Upper lobe of left lung (tissue), 6 donors: ENCODE data around the gene NAT9. TPM values are rescaled to one million over a fixed set of nuclear protein-coding genes. Genes with fewer than 3 reads are reported as not detected.
A peak's percentile ranks its signal among the peaks of the same experiment; 100 is the strongest.

Source experiments
- ATAC-seq, 2 donors: fragments of 200-7000 bp; cut with Tn5 transposase; one replicate each; pipeline ENCODE4 v1.9.1; 2022; ENCODE audit warnings: mild to moderate bottlenecking in 2 of 2, moderate library complexity in 2 of 2; ENCODE audit not compliant: low FRiP score in 2 of 2
- DNase-seq, 2 donors: peaks; one replicate each; pipeline ENCODE4 v3.0.0-alpha.2; 2019 to 2020
- H3K27ac ChIP-seq, 4 donors: fragments of 200-600 bp; sonication (generic); one replicate each; pipeline ENCODE4 v1.5.1; 2016 to 2019
- H3K27me3 ChIP-seq, 4 donors: fragments of 200-600 bp; sonication (generic); one replicate each; pipeline ENCODE4 v1.5.1; 2017 to 2019
- H3K36me3 ChIP-seq, 4 donors: fragments of 200-600 bp; sonication (generic); one replicate each; pipeline ENCODE4 v1.5.1; 2016 to 2019
- H3K4me1 ChIP-seq, 4 donors: fragments of 200-600 bp; sonication (generic); one replicate each; pipeline ENCODE4 v1.5.1; 2018 to 2019
- H3K4me3 ChIP-seq, 4 donors: fragments of 200-600 bp; sonication (generic); one replicate each; pipeline ENCODE4 v1.5.1; 2017 to 2019; ENCODE audit warnings: mild to moderate bottlenecking in 2 of 4, moderate library complexity in 1 of 4
- H3K9me3 ChIP-seq, 4 donors: fragments of 200-600 bp; sonication (generic); one replicate each; pipeline ENCODE4 v1.5.1; 2018 to 2019
- CTCF ChIP-seq, 6 experiments: fragments of 450-650 bp in 4 of 6; fragments of 200-600 bp in 2 of 6; sonication (generic) in 2 of 6; IDR thresholded peaks; one replicate each; pipeline ENCODE4 v1.5.1; 2016 to 2019; ENCODE audit warnings: antibody characterized with exemption in 6 of 6
- EP300 ChIP-seq, 4 donors: sonication (generic); formaldehyde crosslinking; IDR thresholded peaks; one replicate each; pipeline ENCODE4 v1.5.1; 2017; ENCODE audit warnings: antibody characterized with exemption in 4 of 4, control low read depth in 2 of 4
- POLR2A ChIP-seq, 4 donors: fragments of 450-650 bp; IDR thresholded peaks; one replicate each; pipeline ENCODE4 v1.5.1; 2016 to 2017; ENCODE audit warnings: antibody characterized with exemption in 4 of 4, mild to moderate bottlenecking in 2 of 4
- POLR2AphosphoS5 ChIP-seq, 2 donors: sonication (generic); formaldehyde crosslinking; IDR thresholded peaks; one replicate each; pipeline ENCODE4 v1.5.1; 2017; ENCODE audit warnings: antibody characterized with exemption in 2 of 2
- WGBS, 2 donors: methylation state at CpG; one replicate each; pipeline ENCODE4 v1.1.5; 2017 to 2018; 5-methylcytosine and 5-hydroxymethylcytosine counted together
- total RNA-seq, 6 donors: library from RNA; depleted of rRNA in 4 of 6; stranded (reverse); fragments of >200 nt in 4 of 6; gene quantifications; one replicate each; pipeline versions ENCODE4 v1.1.0 to v1.2.1, GENCODE V29; 2016 to 2021
- donor health status: DM: no; HTN: no; CAD: no; lungs with moderate emphysema.
- donor health status: DM: no; HTN: yes; CAD: no; lungs with severe emphysema.

The NAT9 gene
- total RNA-seq, 6 donors from 2014 or later: 16.1 to 78.6 (median 41.7) TPM

- H3K27ac ChIP-seq: peak overlapping the region in 1 of 4 donors; percentile 26
- no peak overlapping the region for H3K4me3 ChIP-seq
- ATAC-seq (peak in 1 of 2 donors; percentile 67), DNase-seq (no peak)
- H3K4me1 ChIP-seq: peaks cover 6 to 7% (median 7%) of the 10 kb centered on the region in 4 donors
- peaks cover 1 to 62% (median 30%) of the 10 kb centered on the region in 4 donors for H3K36me3 ChIP-seq
- TF ChIP-seq POLR2A (IDR thresholded peaks at IDR 0.05): no peak
- no peak for TF ChIP-seq EP300 (IDR thresholded peaks at IDR 0.05)
- TF ChIP-seq POLR2AphosphoS5 (IDR thresholded peaks at IDR 0.05): no peak
- TF ChIP-seq CTCF (IDR thresholded peaks at IDR 0.05): no peak
- H3K27me3 ChIP-seq: no peaks in the 10 kb centered on the region
- H3K9me3 ChIP-seq: no peaks in the 10 kb centered on the region
- WGBS, 2 donors: 82 to 83% methylated on average over 20 to 21 of the region's 21 CpGs
Measured at GRCh38 chr17:74790161-74791058, 14.3 kb upstream of the NAT9 start.

- no peak for DNase-seq
- no peaks in the 10 kb centered on the region for H3K27me3 ChIP-seq
- peaks cover 0 to 35% (median 10%) of the 10 kb centered on the region in 4 donors for H3K36me3 ChIP-seq
- no peaks in the 10 kb centered on the region for H3K9me3 ChIP-seq
- 61 to 65% methylated on average over 16 of the region's 16 CpGs for WGBS, 2 donors
- no peak overlapping the region for H3K27ac ChIP-seq
- TF ChIP-seq POLR2A (IDR thresholded peaks at IDR 0.05): no peak
- no peak for TF ChIP-seq CTCF (IDR thresholded peaks at IDR 0.05)
- no peak for TF ChIP-seq POLR2AphosphoS5 (IDR thresholded peaks at IDR 0.05)
- TF ChIP-seq EP300 (IDR thresholded peaks at IDR 0.05): no peak
- no peak overlapping the region for H3K4me3 ChIP-seq
- peak in 1 of 2 donors; percentile 70 for ATAC-seq
- peaks cover 6 to 7% (median 7%) of the 10 kb centered on the region in 4 donors for H3K4me1 ChIP-seq
Measured at GRCh38 chr17:74786431-74787055, 10.4 kb upstream of the NAT9 start.

- no peak for TF ChIP-seq POLR2A (IDR thresholded peaks at IDR 0.05)
- TF ChIP-seq POLR2AphosphoS5 (IDR thresholded peaks at IDR 0.05): no peak
- TF ChIP-seq CTCF (IDR thresholded peaks at IDR 0.05): no peak
- TF ChIP-seq EP300 (IDR thresholded peaks at IDR 0.05): no peak
- DNase-seq (no peak), ATAC-seq (no peak)
- no peak overlapping the region for H3K27ac ChIP-seq
- whole genome bisulfite sequencing, 2 donors: 81 to 89% methylated on average over 8 to 9 of the region's 9 CpGs
- peaks cover 1 to 2% (median 2%) of the 10 kb centered on the region in 4 donors for H3K4me1 ChIP-seq
- H3K36me3 ChIP-seq: peaks cover 0 to 34% (median 10%) of the 10 kb centered on the region in 4 donors
- no peaks in the 10 kb centered on the region for H3K9me3 ChIP-seq
- no peak overlapping the region for H3K4me3 ChIP-seq
- H3K27me3 ChIP-seq: no peaks in the 10 kb centered on the region
Measured at GRCh38 chr17:74785981-74786360, 9.8 kb upstream of the NAT9 start.

GRCh38 chr17:74785096-74785980 is 9.2 kb upstream of the NAT9 start:
- 86 to 94% methylated on average over 6 to 20 of the region's 21 CpGs for WGBS, 2 donors
- H3K4me3 ChIP-seq: no peak overlapping the region
- H3K36me3 ChIP-seq: peaks cover 0 to 28% (median 11%) of the 10 kb centered on the region in 4 donors
- ATAC-seq (no peak), DNase-seq (no peak)
- H3K27me3 ChIP-seq: no peaks in the 10 kb centered on the region
- no peaks in the 10 kb centered on the region for H3K9me3 ChIP-seq
- peaks cover 0 to 3% (median 0%) of the 10 kb centered on the region in 4 donors for H3K4me1 ChIP-seq
- H3K27ac ChIP-seq: no peak overlapping the region
- no peak for TF ChIP-seq EP300 (IDR thresholded peaks at IDR 0.05)
- no peak for TF ChIP-seq CTCF (IDR thresholded peaks at IDR 0.05)
- no peak for TF ChIP-seq POLR2A (IDR thresholded peaks at IDR 0.05)
- TF ChIP-seq POLR2AphosphoS5 (IDR thresholded peaks at IDR 0.05): no peak
